GM18858 (cell line): Measurements from ENCODE around the gene KLHL29.
"Not testable (repeated sequence)": the region's sequence is repeated elsewhere in the genome, so short reads cannot be mapped to it uniquely, and the experiment has no call there.

ENCODE experiments used
- ATAC-seq: cut with Tn5 transposase; IDR thresholded peaks from one replicate; pipeline ENCODE4 v1.9.1; 2021; ENCODE audit not compliant: unreplicated experiment

KLHL29 gene

GRCh38 chr2:23367760-23368159 is 17.2 kb upstream of the KLHL29 start:
- ATAC-seq, result no peak

- no peak for ATAC-seq
Observed at GRCh38 chr2:23373666-23374065, 11.3 kb upstream of the KLHL29 start.

- ATAC-seq, result peak; percentile 43
Observed at GRCh38 chr2:23375448-23375847, 9.5 kb upstream of the KLHL29 start.

GRCh38 chr2:23376075-23376474 is 8.9 kb upstream of the KLHL29 start:
- ATAC-seq, result no peak

GRCh38 chr2:23376972-23377371 is 8.0 kb upstream of the KLHL29 start:
- no peak for ATAC-seq

- ATAC-seq, result no peak
Observed at GRCh38 chr2:23377771-23378170, 7.2 kb upstream of the KLHL29 start.

GRCh38 chr2:23378496-23378895 is 6.5 kb upstream of the KLHL29 start:
- no peak for ATAC-seq

GRCh38 chr2:23379220-23379695 is 5.7 kb upstream of the KLHL29 start:
- ATAC-seq, result peak; percentile 53

- ATAC-seq, result peak; percentile 30
Observed at GRCh38 chr2:23380562-23381065, 4.4 kb upstream of the KLHL29 start.

GRCh38 chr2:23381084-23381483 is 3.9 kb upstream of the KLHL29 start:
- no peak for ATAC-seq

- no peak for ATAC-seq
Observed at GRCh38 chr2:23381485-23381884, 3.5 kb upstream of the KLHL29 start.

GRCh38 chr2:23383100-23383499 is 1.9 kb upstream of the KLHL29 start:
- ATAC-seq, result no peak

GRCh38 chr2:23385351-23385747 is 370 bp downstream of the KLHL29 start:
- ATAC-seq, result peak; percentile 20

GRCh38 chr2:23385748-23386338 is 864 bp downstream of the KLHL29 start:
- peak; percentile 12 for ATAC-seq

GRCh38 chr2:23386339-23387220 is 1.6 kb downstream of the KLHL29 start:
- no peak for ATAC-seq

GRCh38 chr2:23387221-23387550 is 2.2 kb downstream of the KLHL29 start:
- no peak for ATAC-seq

GRCh38 chr2:23387845-23388244 is 2.9 kb downstream of the KLHL29 start:
- ATAC-seq, result no peak

- ATAC-seq, result no peak
Observed at GRCh38 chr2:23388294-23388693, 3.3 kb downstream of the KLHL29 start.

- no peak for ATAC-seq
Observed at GRCh38 chr2:23388756-23389514, 4.0 kb downstream of the KLHL29 start.

GRCh38 chr2:23390152-23390551 is 5.2 kb downstream of the KLHL29 start:
- no peak for ATAC-seq

- ATAC-seq, result not testable (repeated sequence)
Observed at GRCh38 chr2:23391237-23391736, 6.3 kb downstream of the KLHL29 start.
